Uterus (tissue), 4 donors: Measurements from ENCODE around the gene KISS1. TPM values are rescaled to one million over a fixed set of nuclear protein-coding genes. Genes with fewer than 3 reads are reported as not detected.

Source experiments
- DNase-seq, 2 donors: peaks; one replicate each; pipeline ENCODE4 v3.0.0-alpha.2; 2019 to 2020
- H3K27ac ChIP-seq, 2 donors: fragments of 200-600 bp; sonication (generic); 1 replicate in 1 of 2; 2 replicates in 1 of 2; pipeline ENCODE4 v1.5.1; 2016 to 2018
- H3K27me3 ChIP-seq, 2 donors: fragments of 200-600 bp; sonication (generic); one replicate each; pipeline ENCODE4 v1.5.1; 2018 to 2019; ENCODE audit warnings: control low read depth in 1 of 2
- H3K36me3 ChIP-seq, 2 donors: fragments of 200-600 bp; sonication (generic); one replicate each; pipeline ENCODE4 v1.5.1; 2019; ENCODE audit warnings: control low read depth in 1 of 2
- H3K4me1 ChIP-seq, 2 donors: fragments of 200-600 bp; sonication (generic); one replicate each; pipeline ENCODE4 v1.5.1; 2018 to 2019; ENCODE audit warnings: control low read depth in 1 of 2
- H3K4me3 ChIP-seq, 2 donors: fragments of 200-600 bp; sonication (generic); 1 replicate in 1 of 2; 2 replicates in 1 of 2; pipeline ENCODE4 v1.5.1; 2018 to 2019; ENCODE audit warnings: mild to moderate bottlenecking in 1 of 2
- H3K9me3 ChIP-seq, 2 donors: fragments of 200-600 bp; sonication (generic); one replicate each; pipeline ENCODE4 v1.5.1; 2019; ENCODE audit warnings: control low read depth in 1 of 2
- CTCF ChIP-seq, 4 experiments: fragments of 200-600 bp in 2 of 4; fragments of 450-650 bp in 2 of 4; sonication (generic) in 2 of 4; IDR thresholded peaks; one replicate each; pipeline ENCODE4 v1.5.1; 2016 to 2019; ENCODE audit warnings: antibody characterized with exemption in 4 of 4, mild to moderate bottlenecking in 2 of 4, moderate library complexity in 1 of 4
- POLR2A ChIP-seq, 2 donors: fragments of 450-650 bp; IDR thresholded peaks; one replicate each; pipeline ENCODE4 v1.6.1; 2016; ENCODE audit warnings: antibody characterized with exemption in 2 of 2, mild to moderate bottlenecking in 1 of 2, moderate library complexity in 1 of 2
- intact Hi-C: fragments of 100-400 bp; cut with DNase I; formaldehyde crosslinking; loops from one replicate; pipeline ENCODE4 v1.15.1; 2023; ENCODE audit warnings: low total_unique reads
- total RNA-seq, 4 donors: library from RNA; depleted of rRNA in 3 of 4; stranded (reverse); fragments of >200 nt in 3 of 4; gene quantifications; one replicate each; pipeline versions ENCODE4 v1.1.0 to v1.2.4, GENCODE V29; 2014 to 2023
- donor health status: DM: yes; HTN: yes; CAD: no.

The KISS1 gene
- total RNA-seq, 4 donors from 2014 or later: not detected

- DNase-seq: peak; percentile 56 to 57
- peaks cover 0 to 7% of the 10 kb centered on the region in 2 donors for H3K4me1 ChIP-seq
- TF ChIP-seq POLR2A (IDR thresholded peaks at IDR 0.05): no peak
- no peak for TF ChIP-seq CTCF (IDR thresholded peaks at IDR 0.05)
- intact Hi-C loops: no loop called here
- no peaks in the 10 kb centered on the region for H3K9me3 ChIP-seq
- H3K27ac ChIP-seq: peak overlapping the region; percentile 84 to 93
- H3K4me3 ChIP-seq: peak overlapping the region; percentile 54 to 61
- H3K27me3 ChIP-seq: no peaks in the 10 kb centered on the region
- no peaks in the 10 kb centered on the region for H3K36me3 ChIP-seq
Observed at GRCh38 chr1:204150702-204151551, 45.4 kb downstream of the KISS1 start.

- TF ChIP-seq CTCF (IDR thresholded peaks at IDR 0.05) (no peak), POLR2A (IDR thresholded peaks at IDR 0.05) (no peak)
- peak in 1 of 2 donors; percentile 59 for DNase-seq
- Histone ChIP-seq H3K27me3 (no peaks in the 10 kb centered on the region), H3K4me3 (no peak overlapping the region), H3K9me3 (no peaks in the 10 kb centered on the region), H3K4me1 (peaks cover 0 to 7% of the 10 kb centered on the region in 2 donors), H3K27ac (peak overlapping the region; percentile 84 to 93), H3K36me3 (no peaks in the 10 kb centered on the region)
- intact Hi-C loops: no loop called here
Observed at GRCh38 chr1:204149635-204150565, 46.4 kb downstream of the KISS1 start.

- Histone ChIP-seq H3K9me3 (no peaks in the 10 kb centered on the region), H3K27me3 (no peaks in the 10 kb centered on the region), H3K4me3 (no peak overlapping the region), H3K36me3 (no peaks in the 10 kb centered on the region), H3K27ac (no peak overlapping the region), H3K4me1 (peaks cover 0 to 7% of the 10 kb centered on the region in 2 donors)
- intact Hi-C loops: no loop called here
- DNase-seq: no peak
- no peak for TF ChIP-seq POLR2A (IDR thresholded peaks at IDR 0.05)
- TF ChIP-seq CTCF (IDR thresholded peaks at IDR 0.05): no peak
Observed at GRCh38 chr1:204149107-204149506, 47.2 kb downstream of the KISS1 start.

- intact Hi-C loops: no loop called here
- peaks cover 0 to 6% of the 10 kb centered on the region in 2 donors for H3K4me1 ChIP-seq
- no peak for TF ChIP-seq CTCF (IDR thresholded peaks at IDR 0.05)
- TF ChIP-seq POLR2A (IDR thresholded peaks at IDR 0.05): no peak
- H3K9me3 ChIP-seq: no peaks in the 10 kb centered on the region
- DNase-seq: no peak
- no peaks in the 10 kb centered on the region for H3K27me3 ChIP-seq
- H3K4me3 ChIP-seq: no peak overlapping the region
- no peaks in the 10 kb centered on the region for H3K36me3 ChIP-seq
- H3K27ac ChIP-seq: no peak overlapping the region
Observed at GRCh38 chr1:204147406-204148383, 48.6 kb downstream of the KISS1 start.
